Mammary epithelial cell (primary cell): Measurements from ENCODE around the gene ZNF516.

Experiments used
- CTCF ChIP-seq, 2 donors: IDR thresholded peaks in 1 of 2; conservative IDR thresholded peaks in 1 of 2; 2 replicates each; pipeline ENCODE4 v1.5.1; 2011 to 2012; ENCODE audit warnings: inconsistent platforms in 2 of 2, low read length in 2 of 2, mild to moderate bottlenecking in 2 of 2, control low read depth in 1 of 2, low read depth in 1 of 2; ENCODE audit not compliant: insufficient read depth in 1 of 2; ENCODE audit errors: extremely low read depth in 1 of 2
- EZH2 ChIP-seq: IDR thresholded peaks from 2 replicates; pipeline ENCODE4 v1.6.1; 2012; ENCODE audit warnings: low read length, inconsistent platforms, borderline replicate concordance

GRCh38 chr18:76425146-76426131, 69.6 kb downstream of the ZNF516 start:
- no peak for TF ChIP-seq CTCF (conservative IDR thresholded peaks at IDR 0.05 in 1 of 2, IDR thresholded peaks at IDR 0.05 in 1 of 2; ENCODE audit: extremely low read depth in 1 of 2, insufficient read depth in 1 of 2, low read depth in 1 of 2, low read length in 2 of 2)
- TF ChIP-seq EZH2 = no peak
